AG09309 (cell line): Measurements from ENCODE around the gene MIR17HG.

Experiments
- DNase-seq: peaks from one replicate; pipeline ENCODE4 v3.0.0-alpha.2; 2010; ENCODE audit warnings: low read depth
- H3K4me3 ChIP-seq: 2 replicates; pipeline ENCODE4 v1.5.1; 2011; ENCODE audit warnings: mild to moderate bottlenecking, low read depth, low read length, moderate library complexity; ENCODE audit not compliant: control insufficient read depth
- CTCF ChIP-seq: IDR thresholded peaks from 2 replicates; pipeline ENCODE4 v1.5.1; 2011; ENCODE audit warnings: mild to moderate bottlenecking, low read depth, low read length, inconsistent platforms; ENCODE audit not compliant: insufficient read depth, control insufficient read depth; ENCODE audit errors: missing control alignments

Gene MIR17HG

GRCh38 chr13:91307887-91308286, 39.6 kb upstream of the MIR17HG start:
- H3K4me3 ChIP-seq: no peak overlapping the region
- no peak for DNase-seq
- TF ChIP-seq CTCF: no peak

GRCh38 chr13:91308299-91308698, 39.2 kb upstream of the MIR17HG start:
- no peak overlapping the region for H3K4me3 ChIP-seq
- no peak for TF ChIP-seq CTCF
- DNase-seq: no peak

- no peak for TF ChIP-seq CTCF
- no peak for DNase-seq
- H3K4me3 ChIP-seq: no peak overlapping the region
Observed at GRCh38 chr13:91311491-91311890, 36.0 kb upstream of the MIR17HG start.

GRCh38 chr13:91312324-91312723, 35.2 kb upstream of the MIR17HG start:
- DNase-seq: no peak
- no peak overlapping the region for H3K4me3 ChIP-seq
- no peak for TF ChIP-seq CTCF

- DNase-seq: no peak
- peak; percentile 44 for TF ChIP-seq CTCF
- H3K4me3 ChIP-seq: no peak overlapping the region
Observed at GRCh38 chr13:91313103-91313502, 34.4 kb upstream of the MIR17HG start.

- DNase-seq: no peak
- H3K4me3 ChIP-seq: no peak overlapping the region
- TF ChIP-seq CTCF: no peak
Observed at GRCh38 chr13:91313581-91313980, 33.9 kb upstream of the MIR17HG start.

GRCh38 chr13:91314888-91315287, 32.6 kb upstream of the MIR17HG start:
- no peak for TF ChIP-seq CTCF
- H3K4me3 ChIP-seq: no peak overlapping the region
- DNase-seq: no peak
